H1 (cell line): ENCODE measurements around the gene BNIP1. TPM values are rescaled to one million over a fixed set of nuclear protein-coding genes. Genes with fewer than 3 reads are reported as not detected.

ENCODE experiments used
- HDAC2 ChIP-seq, 2 experiments: fragments of 300-600 bp in 1 of 2; sonication (generic) in 1 of 2; IDR thresholded peaks; 2 replicates each; pipeline ENCODE4 v1.6.1; 2011 to 2012; ENCODE audit warnings: low read depth in 2 of 2, low read length in 2 of 2, mild to moderate bottlenecking in 2 of 2, moderate library complexity in 2 of 2, borderline replicate concordance in 1 of 2, inconsistent platforms in 1 of 2
- RAD21 ChIP-seq, 2 experiments: IDR thresholded peaks in 1 of 2; conservative IDR thresholded peaks in 1 of 2; 2 replicates each; pipeline ENCODE4 v1.6.1; 2011; ENCODE audit warnings: low read depth in 2 of 2, low read length in 2 of 2, improper control_type of control experiment in 1 of 2, inconsistent platforms in 1 of 2, mild to moderate bottlenecking in 1 of 2, moderate library complexity in 1 of 2
- polyA plus RNA-seq, 7 experiments: library from polyadenylated mRNA; depleted of rRNA in 3 of 7; stranded (reverse) in 5 of 7; unstranded in 2 of 7; fragments of >200 nt in 5 of 7; fragments of 200-250 nt in 2 of 7; gene quantifications; 1 replicate in 5 of 7; 2 replicates in 1 of 7; 4 replicates in 1 of 7; pipeline versions ENCODE4 v1.2.1 to v1.2.3, GENCODE V29; 2011 to 2013; ENCODE audit warnings: missing spikeins in 2 of 7, mixed read lengths in 2 of 7
- total RNA-seq: library from RNA; stranded (reverse); fragmentation: NEBNext Ultra II Directional; extraction: Animal tissue kit (Norgen Biotek cat#: 25700); gene quantifications from 2 replicates; pipeline ENCODE4 v1.2.1, GENCODE V29; 2021

BNIP1 gene
- total and polyA plus RNA-seq, 2 of the 8 experiments (the other 6 are each of a cell fraction or from before 2014, with no cell fraction given) = 13.5 to 14.7 TPM

- no peak for TF ChIP-seq HDAC2 (IDR thresholded peaks at IDR 0.05; ENCODE audit: borderline replicate concordance in 1 of 2, low read depth in 2 of 2, low read length in 2 of 2)
- TF ChIP-seq RAD21 (IDR thresholded peaks at IDR 0.05 in 1 of 2, conservative IDR thresholded peaks at IDR 0.05 in 1 of 2; ENCODE audit: low read depth in 2 of 2, low read length in 2 of 2) = peak; percentile 12 to 36; a peak in 2 of 4 replicates
Observed at GRCh38 chr5:173187054-173187743, 42.9 kb downstream of the BNIP1 start (continued).
